Esophagus muscularis mucosa (tissue), 4 donors: ENCODE measurements around the gene GALC. TPM values are rescaled to one million over a fixed set of nuclear protein-coding genes. Genes with fewer than 3 reads are reported as not detected.

Source experiments
- DNase-seq: peaks from one replicate; pipeline ENCODE4 v3.0.0-alpha.2; 2017; ENCODE audit errors: extremely low spot score
- H3K27ac ChIP-seq, 4 donors: fragments of 200-600 bp; sonication (generic); replicated peaks in 1 of 4; 1 replicate in 3 of 4; 2 replicates in 1 of 4; pipeline ENCODE4 v1.5.1; 2016 to 2019; ENCODE audit warnings: mild to moderate bottlenecking in 1 of 4
- H3K27me3 ChIP-seq, 4 donors: fragments of 200-600 bp; sonication (generic); one replicate each; pipeline versions ENCODE4 v1.5.1 to v1.6.0; 2016 to 2019
- H3K36me3 ChIP-seq, 4 donors: fragments of 200-600 bp; sonication (generic); one replicate each; pipeline ENCODE4 v1.5.1; 2016 to 2019
- H3K4me1 ChIP-seq, 4 donors: fragments of 200-600 bp; sonication (generic); one replicate each; pipeline ENCODE4 v1.5.1; 2016 to 2019
- H3K4me3 ChIP-seq, 4 donors: fragments of 200-600 bp; sonication (generic); 1 replicate in 2 of 4; 2 replicates in 2 of 4; pipeline ENCODE4 v1.5.1; 2016 to 2019; ENCODE audit warnings: mild to moderate bottlenecking in 4 of 4, moderate library complexity in 1 of 4
- H3K9me3 ChIP-seq, 4 donors: fragments of 200-600 bp; sonication (generic); 1 replicate in 3 of 4; 2 replicates in 1 of 4; pipeline ENCODE4 v1.5.1; 2016 to 2019
- CTCF ChIP-seq, 3 experiments: fragments of 200-600 bp in 2 of 3; fragments of 450-650 bp in 1 of 3; sonication (generic) in 2 of 3; IDR thresholded peaks; one replicate each; pipeline ENCODE4 v1.5.1; 2017 to 2019; ENCODE audit warnings: antibody characterized with exemption in 3 of 3, mild to moderate bottlenecking in 2 of 3, moderate library complexity in 1 of 3
- EP300 ChIP-seq: sonication (generic); formaldehyde crosslinking; IDR thresholded peaks from one replicate; pipeline ENCODE4 v1.6.1; 2017; ENCODE audit warnings: antibody characterized with exemption
- POLR2A ChIP-seq: fragments of 450-650 bp; IDR thresholded peaks from one replicate; pipeline ENCODE4 v1.6.1; 2017; ENCODE audit warnings: antibody characterized with exemption, moderate library complexity, mild to moderate bottlenecking, low read depth
- POLR2AphosphoS5 ChIP-seq, 2 donors: sonication (generic); formaldehyde crosslinking; IDR thresholded peaks; one replicate each; pipeline ENCODE4 v1.6.1; 2017; ENCODE audit warnings: antibody characterized with exemption in 2 of 2
- WGBS: methylation state at CpG from one replicate; pipeline ENCODE4 v1.1.5; 2018; 5-methylcytosine and 5-hydroxymethylcytosine counted together
- intact Hi-C: fragments of 100-400 bp; cut with DNase I; formaldehyde crosslinking; loops from one replicate; pipeline ENCODE4 v1.15.1; 2023
- total RNA-seq, 4 donors: library from RNA; depleted of rRNA; stranded (reverse); fragments of >200 nt; gene quantifications; one replicate each; pipeline versions ENCODE4 v1.1.0 to v1.2.1, GENCODE V29; 2016

GALC gene
- total RNA-seq, 4 donors from 2014 or later = 14.5 to 17.0 (median 16.0) TPM

GRCh38 chr14:87898301-87898700 lies 94.7 kb downstream of the GALC start:
- intact Hi-C loops = loop anchor here (10.0 kb wide), 2 partner anchors 94 to 464 kb away; no protein-coding TSS in a partner anchor
- H3K9me3 ChIP-seq = no peaks in the 10 kb centered on the region
- H3K4me3 ChIP-seq = no peak overlapping the region
- no peaks in the 10 kb centered on the region for H3K27me3 ChIP-seq
- no peak for DNase-seq
- H3K36me3 ChIP-seq = no peaks in the 10 kb centered on the region
- no peak for TF ChIP-seq POLR2A
- no peak for TF ChIP-seq EP300
- TF ChIP-seq POLR2AphosphoS5 (IDR thresholded peaks at IDR 0.05) = no peak
- TF ChIP-seq CTCF (IDR thresholded peaks at IDR 0.05) = no peak
- no peak overlapping the region for H3K27ac ChIP-seq
- WGBS = 79% methylated on average over 3 of the region's 3 CpGs
- peaks cover 0 to 3% (median 0%) of the 10 kb centered on the region in 4 donors for H3K4me1 ChIP-seq

GRCh38 chr14:87896393-87897380 lies 96.3 kb downstream of the GALC start:
- WGBS = 64% methylated on average over 9 of the region's 9 CpGs
- DNase-seq = no peak
- no peaks in the 10 kb centered on the region for H3K9me3 ChIP-seq
- H3K27me3 ChIP-seq = no peaks in the 10 kb centered on the region
- H3K4me3 ChIP-seq = no peak overlapping the region
- intact Hi-C loops = loop anchor here (10.0 kb wide), 2 partner anchors 92 to 462 kb away; no protein-coding TSS in a partner anchor
- TF ChIP-seq CTCF (IDR thresholded peaks at IDR 0.05) (peak; percentile 48 to 71 (median 68)), POLR2A (no peak)
- H3K4me1 ChIP-seq = peaks cover 0 to 3% (median 0%) of the 10 kb centered on the region in 4 donors
- H3K27ac ChIP-seq = no peak overlapping the region
- H3K36me3 ChIP-seq = no peaks in the 10 kb centered on the region

GRCh38 chr14:87894920-87895319 lies 98.1 kb downstream of the GALC start:
- peaks cover 0 to 3% (median 0%) of the 10 kb centered on the region in 4 donors for H3K4me1 ChIP-seq
- no peak overlapping the region for H3K27ac ChIP-seq
- 67% methylated on average over 6 of the region's 6 CpGs for WGBS
- intact Hi-C loops = loop anchor here (10.0 kb wide), 2 partner anchors 90 to 460 kb away; no protein-coding TSS in a partner anchor
- H3K36me3 ChIP-seq = no peaks in the 10 kb centered on the region
- H3K4me3 ChIP-seq = no peak overlapping the region
- no peak for TF ChIP-seq POLR2A
- no peak for TF ChIP-seq EP300
- no peak for TF ChIP-seq POLR2AphosphoS5 (IDR thresholded peaks at IDR 0.05)
- TF ChIP-seq CTCF (IDR thresholded peaks at IDR 0.05) = no peak
- H3K9me3 ChIP-seq = no peaks in the 10 kb centered on the region
- DNase-seq = no peak
- no peaks in the 10 kb centered on the region for H3K27me3 ChIP-seq

GRCh38 chr14:87892763-87893162 lies 100.2 kb downstream of the GALC start:
- H3K4me1 ChIP-seq = peaks cover 0 to 3% (median 0%) of the 10 kb centered on the region in 4 donors
- intact Hi-C loops = loop anchor here (10.0 kb wide), 2 partner anchors 88 to 458 kb away; no protein-coding TSS in a partner anchor
- no peaks in the 10 kb centered on the region for H3K9me3 ChIP-seq
- H3K27ac ChIP-seq = no peak overlapping the region
- no peaks in the 10 kb centered on the region for H3K27me3 ChIP-seq
- 89% methylated on average over 2 of the region's 2 CpGs for WGBS
- TF ChIP-seq POLR2AphosphoS5 (IDR thresholded peaks at IDR 0.05) (no peak), POLR2A (no peak), EP300 (no peak), CTCF (IDR thresholded peaks at IDR 0.05) (no peak)
- H3K36me3 ChIP-seq = no peaks in the 10 kb centered on the region
- H3K4me3 ChIP-seq = no peak overlapping the region
- no peak for DNase-seq
